HL-60 (cell line): ENCODE data around the gene PDE8B.

Experiments used
- DNase-seq, 2 experiments: peaks; one replicate each; pipeline ENCODE4 v3.0.0-alpha.2; 2010 to 2020; ENCODE audit warnings: low read depth in 1 of 2, low spot score in 1 of 2
- H3K27ac ChIP-seq: fragments of 250-450 bp; sonication (Bioruptor Pico); replicated peaks from 2 replicates; pipeline ENCODE4 v1.5.1; 2020; ENCODE audit warnings: mild to moderate bottlenecking, moderate library complexity
- H3K27me3 ChIP-seq: fragments of 250-450 bp; sonication (Bioruptor Pico); 2 replicates; pipeline ENCODE4 v1.5.1; 2021; ENCODE audit warnings: mild to moderate bottlenecking, moderate library complexity; ENCODE audit not compliant: insufficient read depth, poor library complexity, severe bottlenecking
- H3K4me3 ChIP-seq: replicated peaks from 2 replicates; pipeline ENCODE4 v1.5.1; 2011; ENCODE audit warnings: mild to moderate bottlenecking, control low read depth, low read length; ENCODE audit not compliant: insufficient read depth
- GABPA ChIP-seq: IDR thresholded peaks from 2 replicates; pipeline ENCODE4 v1.6.1; 2012; ENCODE audit warnings: low read depth
- POLR2AphosphoS5 ChIP-seq: IDR thresholded peaks from 2 replicates; pipeline ENCODE4 v1.6.1; 2012; ENCODE audit warnings: low read depth
- SPI1 ChIP-seq: IDR thresholded peaks from 2 replicates; pipeline ENCODE4 v1.6.1; 2012; ENCODE audit warnings: low read depth, mild to moderate bottlenecking, borderline replicate concordance
- TF ChIP-seq, protein P1 (sequence below): IDR thresholded peaks from 2 replicates; pipeline ENCODE4 v1.6.1; 2012; ENCODE audit warnings: low read depth; ENCODE audit not compliant: insufficient replicate concordance
- TF ChIP-seq, protein P2 (sequence below): IDR thresholded peaks from one replicate; pipeline ENCODE4 v1.5.1; 2011; ENCODE audit warnings: low read length, control low read depth, inconsistent platforms; ENCODE audit not compliant: insufficient read depth

PDE8B gene

DNA sequence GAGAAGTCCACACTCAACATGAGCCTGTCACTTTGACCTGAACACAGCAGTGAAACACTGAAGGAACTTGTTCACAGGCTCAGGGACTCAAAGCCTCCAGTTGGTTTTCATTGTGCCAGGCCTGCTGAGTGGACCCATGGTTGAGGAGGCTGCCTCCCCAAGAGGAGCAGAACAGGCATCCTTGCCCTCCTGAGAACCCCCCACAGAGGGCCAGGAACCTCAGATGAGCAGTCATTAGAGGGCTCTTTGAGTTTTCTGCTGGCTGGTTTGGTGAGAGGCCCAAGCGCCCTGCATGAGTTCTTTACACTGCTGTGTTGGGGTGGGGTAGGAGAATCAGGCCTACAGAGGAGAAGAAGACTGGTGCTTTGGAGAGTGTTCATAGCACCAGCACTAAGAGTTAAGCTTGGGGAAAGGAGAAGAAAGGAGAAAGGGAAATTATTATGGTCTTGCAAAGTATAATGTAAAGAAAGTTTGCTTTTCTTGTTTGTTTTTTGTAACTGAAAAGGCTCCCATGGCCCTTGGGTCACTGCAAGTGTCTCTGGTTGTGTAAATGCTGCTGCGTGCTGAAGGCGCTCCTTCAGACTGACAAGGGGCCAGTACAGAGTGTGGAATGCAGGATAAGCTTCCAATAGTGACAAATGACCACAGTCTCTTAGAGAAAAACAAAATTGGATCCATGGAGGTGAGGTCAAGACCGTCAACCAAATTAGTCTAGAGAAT is 100.2 kb downstream of the PDE8B start:
- no peaks in the 10 kb centered on the region for H3K27me3 ChIP-seq
- H3K27ac ChIP-seq, result no peak overlapping the region
- TF ChIP-seq POLR2AphosphoS5 (no peak), SPI1 (no peak), GABPA (no peak)
- TF ChIP-seq, protein P1, sequence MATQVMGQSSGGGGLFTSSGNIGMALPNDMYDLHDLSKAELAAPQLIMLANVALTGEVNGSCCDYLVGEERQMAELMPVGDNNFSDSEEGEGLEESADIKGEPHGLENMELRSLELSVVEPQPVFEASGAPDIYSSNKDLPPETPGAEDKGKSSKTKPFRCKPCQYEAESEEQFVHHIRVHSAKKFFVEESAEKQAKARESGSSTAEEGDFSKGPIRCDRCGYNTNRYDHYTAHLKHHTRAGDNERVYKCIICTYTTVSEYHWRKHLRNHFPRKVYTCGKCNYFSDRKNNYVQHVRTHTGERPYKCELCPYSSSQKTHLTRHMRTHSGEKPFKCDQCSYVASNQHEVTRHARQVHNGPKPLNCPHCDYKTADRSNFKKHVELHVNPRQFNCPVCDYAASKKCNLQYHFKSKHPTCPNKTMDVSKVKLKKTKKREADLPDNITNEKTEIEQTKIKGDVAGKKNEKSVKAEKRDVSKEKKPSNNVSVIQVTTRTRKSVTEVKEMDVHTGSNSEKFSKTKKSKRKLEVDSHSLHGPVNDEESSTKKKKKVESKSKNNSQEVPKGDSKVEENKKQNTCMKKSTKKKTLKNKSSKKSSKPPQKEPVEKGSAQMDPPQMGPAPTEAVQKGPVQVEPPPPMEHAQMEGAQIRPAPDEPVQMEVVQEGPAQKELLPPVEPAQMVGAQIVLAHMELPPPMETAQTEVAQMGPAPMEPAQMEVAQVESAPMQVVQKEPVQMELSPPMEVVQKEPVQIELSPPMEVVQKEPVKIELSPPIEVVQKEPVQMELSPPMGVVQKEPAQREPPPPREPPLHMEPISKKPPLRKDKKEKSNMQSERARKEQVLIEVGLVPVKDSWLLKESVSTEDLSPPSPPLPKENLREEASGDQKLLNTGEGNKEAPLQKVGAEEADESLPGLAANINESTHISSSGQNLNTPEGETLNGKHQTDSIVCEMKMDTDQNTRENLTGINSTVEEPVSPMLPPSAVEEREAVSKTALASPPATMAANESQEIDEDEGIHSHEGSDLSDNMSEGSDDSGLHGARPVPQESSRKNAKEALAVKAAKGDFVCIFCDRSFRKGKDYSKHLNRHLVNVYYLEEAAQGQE, result no peak
- TF ChIP-seq, protein P2, sequence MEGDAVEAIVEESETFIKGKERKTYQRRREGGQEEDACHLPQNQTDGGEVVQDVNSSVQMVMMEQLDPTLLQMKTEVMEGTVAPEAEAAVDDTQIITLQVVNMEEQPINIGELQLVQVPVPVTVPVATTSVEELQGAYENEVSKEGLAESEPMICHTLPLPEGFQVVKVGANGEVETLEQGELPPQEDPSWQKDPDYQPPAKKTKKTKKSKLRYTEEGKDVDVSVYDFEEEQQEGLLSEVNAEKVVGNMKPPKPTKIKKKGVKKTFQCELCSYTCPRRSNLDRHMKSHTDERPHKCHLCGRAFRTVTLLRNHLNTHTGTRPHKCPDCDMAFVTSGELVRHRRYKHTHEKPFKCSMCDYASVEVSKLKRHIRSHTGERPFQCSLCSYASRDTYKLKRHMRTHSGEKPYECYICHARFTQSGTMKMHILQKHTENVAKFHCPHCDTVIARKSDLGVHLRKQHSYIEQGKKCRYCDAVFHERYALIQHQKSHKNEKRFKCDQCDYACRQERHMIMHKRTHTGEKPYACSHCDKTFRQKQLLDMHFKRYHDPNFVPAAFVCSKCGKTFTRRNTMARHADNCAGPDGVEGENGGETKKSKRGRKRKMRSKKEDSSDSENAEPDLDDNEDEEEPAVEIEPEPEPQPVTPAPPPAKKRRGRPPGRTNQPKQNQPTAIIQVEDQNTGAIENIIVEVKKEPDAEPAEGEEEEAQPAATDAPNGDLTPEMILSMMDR, result no peak
- DNase-seq, result no peak
- H3K4me3 ChIP-seq, result no peak overlapping the region

DNA sequence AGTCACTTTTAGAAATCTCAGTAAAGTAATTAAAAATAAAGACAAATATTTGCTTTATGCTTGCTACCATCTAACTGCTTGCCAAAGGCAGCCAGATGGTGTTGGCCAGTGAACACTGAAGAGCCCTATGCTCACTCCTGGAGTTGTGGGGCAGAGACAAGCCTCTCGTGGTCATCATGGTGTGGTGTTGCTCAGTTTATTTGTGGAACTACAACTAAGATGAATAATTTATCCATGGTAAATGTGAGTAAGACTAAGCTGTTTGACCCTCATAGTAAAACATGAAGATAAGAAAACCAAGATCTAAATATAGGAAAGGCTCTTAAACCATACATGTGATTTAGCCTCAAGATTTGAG is 100.7 kb downstream of the PDE8B start:
- TF ChIP-seq GABPA (no peak), SPI1 (no peak), POLR2AphosphoS5 (no peak)
- TF ChIP-seq, protein P2, result no peak
- TF ChIP-seq, protein P1, result no peak
- H3K27me3 ChIP-seq, result no peaks in the 10 kb centered on the region
- no peak for DNase-seq
- H3K27ac ChIP-seq, result no peak overlapping the region
- no peak overlapping the region for H3K4me3 ChIP-seq

DNA sequence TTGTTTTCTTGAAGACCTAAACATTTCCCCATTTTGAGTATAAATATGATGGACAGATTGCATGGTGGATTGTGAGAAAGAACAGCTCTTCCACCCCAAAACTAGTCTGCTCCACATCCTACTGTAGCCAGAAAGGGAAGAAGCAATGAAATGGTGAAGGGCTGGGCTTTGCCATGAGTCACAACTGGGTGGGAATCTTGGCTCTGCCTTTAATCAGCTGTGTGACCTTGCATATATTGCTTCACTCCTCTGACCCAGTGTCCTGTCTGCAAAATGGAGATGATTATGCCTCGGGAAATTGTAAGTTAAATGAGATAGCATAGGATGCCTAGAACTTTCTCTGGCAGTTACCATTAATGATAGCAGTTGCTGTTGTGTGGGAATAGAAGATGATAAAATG is 101.9 kb downstream of the PDE8B start:
- DNase-seq, result no peak
- Histone ChIP-seq H3K27me3 (no peaks in the 10 kb centered on the region), H3K4me3 (no peak overlapping the region), H3K27ac (no peak overlapping the region)
- TF ChIP-seq SPI1, result no peak
- TF ChIP-seq, protein P1, result no peak
- TF ChIP-seq GABPA, result no peak
- TF ChIP-seq POLR2AphosphoS5, result no peak
- TF ChIP-seq, protein P2, result no peak
